ENCODE results near the gene L3MBTL4.

- TF ChIP-seq POLR2AphosphoS5 (IDR thresholded peaks at IDR 0.05; ENCODE audit: low read length) (no peak), CBX3 (IDR thresholded peaks at IDR 0.05; ENCODE audit: borderline replicate concordance, low read depth) (no peak), REST (IDR thresholded peaks at IDR 0.05; ENCODE audit: low read depth, low read length) (no peak), NR2C2 (IDR thresholded peaks at IDR 0.05; ENCODE audit: borderline replicate concordance, control insufficient read depth, insufficient read length, low read depth) (no peak), CTCF (IDR thresholded peaks at IDR 0.05 in 2 of 3, conservative IDR thresholded peaks at IDR 0.05 in 1 of 3; ENCODE audit: control insufficient read depth in 2 of 3, extremely low read depth in 1 of 3, insufficient read depth in 1 of 3, low read depth in 3 of 3, low read length in 3 of 3) (no peak), MAX (IDR thresholded peaks at IDR 0.05; ENCODE audit: low read depth, low read length) (no peak), HDGF (IDR thresholded peaks at IDR 0.05) (no peak), ELK1 (IDR thresholded peaks at IDR 0.05; ENCODE audit: low read depth, low read length) (no peak), RBBP5 (conservative IDR thresholded peaks at IDR 0.05) (no peak), SMC3 (IDR thresholded peaks at IDR 0.05; ENCODE audit: borderline replicate concordance, low read length) (no peak)
These were observed 499.8 kb downstream of the L3MBTL4 start for GRCh38 chr18:5914951-5915350.
